ENCODE results near the gene MRPL28. TPM values are rescaled to one million over a fixed set of nuclear protein-coding genes. Genes with fewer than 3 reads are reported as not detected.

MRPL28 gene
- total and polyA plus RNA-seq, 7 experiments from 2014 or later, result 21.9 to 86.2 (median 31.4) TPM

GRCh38 chr16:320206-320605 lies 50.1 kb downstream of the MRPL28 start:
- Histone ChIP-seq H3K4me1 (ENCODE audit: control insufficient read depth in 2 of 2, insufficient read depth in 2 of 2, low read length in 2 of 2) (peaks cover 25 to 40% of the 10 kb centered on the region in 2 donors), H3K27me3 (ENCODE audit: control insufficient read depth in 2 of 2, insufficient read depth in 2 of 2, low read length in 2 of 2) (no peaks in the 10 kb centered on the region), H3K36me3 (ENCODE audit: control insufficient read depth in 2 of 3, insufficient read depth in 3 of 3, low read length in 3 of 3) (peaks cover 0 to 27% (median 12%) of the 10 kb centered on the region in 3 experiments), H3K4me3 (ENCODE audit: low read length) (no peak overlapping the region), H3K27ac (ENCODE audit: low read depth, low read length) (peak overlapping the region; percentile 20), H3K9me3 (ENCODE audit: control insufficient read depth in 2 of 3, low read length in 3 of 3) (no peaks in the 10 kb centered on the region)
- Mint-ChIP-seq H3K4me1 (peaks cover 36 to 83% (median 66%) of the 10 kb centered on the region in 7 donors), H3K27me3 (no peaks in the 10 kb centered on the region), H3K4me3 (peak overlapping the region in 8 of 10 donors; percentile 1 to 61 (median 44)), H3K36me3 (peaks cover 0 to 21% (median 9%) of the 10 kb centered on the region in 5 donors), H3K9me3 (peaks cover 0 to 5% (median 0%) of the 10 kb centered on the region in 11 donors), H3K27ac (peak overlapping the region; percentile 45 to 93 (median 76))
- intact Hi-C loops (cut with micrococcal nuclease), result no loop called here
- CTCF ChIA-PET, result interaction anchor here (0.6 kb wide), 1 partner anchor 90 kb away, joined by 3 read pairs; no protein-coding TSS in a partner anchor
- POLR2A ChIA-PET, result no interaction called here
- DNase-seq (no peak), ATAC-seq (no peak)

DNA sequence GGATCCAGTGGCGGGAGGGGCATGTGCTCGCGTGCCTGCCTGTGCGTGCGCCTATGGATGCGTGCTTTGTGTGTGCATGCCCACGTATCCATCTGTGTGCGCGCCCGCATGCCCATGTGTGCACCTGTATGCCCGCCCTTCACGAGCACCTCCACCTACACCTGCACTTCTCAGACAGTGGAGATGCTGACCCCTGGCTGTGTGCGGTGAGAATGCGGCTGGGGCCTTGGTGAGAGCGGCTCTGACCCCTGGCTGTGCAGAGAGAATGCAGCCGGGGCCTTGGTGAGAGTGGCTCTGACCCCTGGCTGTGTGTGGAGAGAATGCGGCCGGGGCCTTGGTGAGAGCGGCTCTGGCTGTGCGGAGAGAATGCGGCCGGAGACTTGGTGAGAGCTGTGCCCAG lies 51.7 kb downstream of the MRPL28 start:
- no peaks in the 10 kb centered on the region for H3K9me3 ChIP-seq (ENCODE audit: control insufficient read depth in 2 of 3, low read length in 3 of 3)
- ATAC-seq (no peak), DNase-seq (no peak)
- H3K4me1 Mint-ChIP-seq, result peaks cover 23 to 76% (median 53%) of the 10 kb centered on the region in 7 donors
- H3K27ac Mint-ChIP-seq, result peak overlapping the region in 5 of 9 donors; percentile 29 to 91 (median 74)
- ChIA-PET CTCF (interaction anchor here (1.1 kb wide), 1 partner anchor 83 kb away, joined by 3 read pairs; no protein-coding TSS in a partner anchor), POLR2A (no interaction called here)
- H3K36me3 ChIP-seq (ENCODE audit: control insufficient read depth in 2 of 3, insufficient read depth in 3 of 3, low read length in 3 of 3), result peaks cover 5 to 41% (median 20%) of the 10 kb centered on the region in 3 experiments
- H3K4me1 ChIP-seq (ENCODE audit: control insufficient read depth in 2 of 2, insufficient read depth in 2 of 2, low read length in 2 of 2), result peaks cover 11 to 28% of the 10 kb centered on the region in 2 donors
- no peaks in the 10 kb centered on the region for H3K27me3 ChIP-seq (ENCODE audit: control insufficient read depth in 2 of 2, insufficient read depth in 2 of 2, low read length in 2 of 2)
- no peak overlapping the region for H3K27ac ChIP-seq (ENCODE audit: low read depth, low read length)
- peaks cover 0 to 2% (median 0%) of the 10 kb centered on the region in 11 donors for H3K9me3 Mint-ChIP-seq
- H3K36me3 Mint-ChIP-seq, result peaks cover 0 to 26% (median 9%) of the 10 kb centered on the region in 5 donors
- H3K4me3 Mint-ChIP-seq, result peak overlapping the region in 1 of 10 donors; percentile 4
- no peaks in the 10 kb centered on the region for H3K27me3 Mint-ChIP-seq
- intact Hi-C loops (cut with micrococcal nuclease), result no loop called here
- no peak overlapping the region for H3K4me3 ChIP-seq (ENCODE audit: low read length)

- Mint-ChIP-seq H3K27me3 (no peaks in the 10 kb centered on the region), H3K4me3 (peak overlapping the region in 1 of 10 donors; percentile 5), H3K27ac (peak overlapping the region in 3 of 9 donors; percentile 4 to 76 (median 39)), H3K9me3 (no peaks in the 10 kb centered on the region), H3K36me3 (peaks cover 0 to 29% (median 9%) of the 10 kb centered on the region in 5 donors), H3K4me1 (peaks cover 20 to 71% (median 47%) of the 10 kb centered on the region in 7 donors)
- Histone ChIP-seq H3K9me3 (ENCODE audit: control insufficient read depth in 2 of 3, low read length in 3 of 3) (no peaks in the 10 kb centered on the region), H3K4me3 (ENCODE audit: low read length) (no peak overlapping the region), H3K27me3 (ENCODE audit: control insufficient read depth in 2 of 2, insufficient read depth in 2 of 2, low read length in 2 of 2) (no peaks in the 10 kb centered on the region), H3K4me1 (ENCODE audit: control insufficient read depth in 2 of 2, insufficient read depth in 2 of 2, low read length in 2 of 2) (peaks cover 8 to 27% of the 10 kb centered on the region in 2 donors), H3K27ac (ENCODE audit: low read depth, low read length) (no peak overlapping the region), H3K36me3 (ENCODE audit: control insufficient read depth in 2 of 3, insufficient read depth in 3 of 3, low read length in 3 of 3) (peaks cover 5 to 51% (median 20%) of the 10 kb centered on the region in 3 experiments)
- POLR2A ChIA-PET, result no interaction called here
- CTCF ChIA-PET, result interaction anchor here (0.8 kb wide), 1 partner anchor 45 kb away, joined by 3 read pairs; no protein-coding TSS in a partner anchor
- intact Hi-C loops (cut with micrococcal nuclease), result no loop called here
- DNase-seq (no peak), ATAC-seq (no peak)
Observed at GRCh38 chr16:317583-317982, 52.8 kb downstream of the MRPL28 start.

Other genes starting within 250 kb of the MRPL28 start
- gene NPRL3, start 231.9 kb downstream of the MRPL28 start, total RNA-seq, result 10 to 100 TPM; 33.7 to 53.1 (median 38.0) TPM
- gene NPRL3, start 231.9 kb downstream of the MRPL28 start, polyA plus RNA-seq, result 10 to 100 TPM in 1 of 2 donors, 1 to 10 TPM in 1; 9.9 to 19.6 TPM
- not detected for gene HBZ, start 217.9 kb downstream of the MRPL28 start, total RNA-seq
- not detected for gene HBZ, start 217.9 kb downstream of the MRPL28 start, polyA plus RNA-seq
- gene HBM, start 204.6 kb downstream of the MRPL28 start, total RNA-seq, result not detected
- not detected for gene HBM, start 204.6 kb downstream of the MRPL28 start, polyA plus RNA-seq
- gene HBA2, start 197.7 kb downstream of the MRPL28 start, total RNA-seq, result 10 to 100 TPM in 1 of 5 experiments, 1 to 10 TPM in 1, under 1 TPM in 1, not detected in 2; 0.68 to 10.4 (median 1.1) TPM
- gene HBA2, start 197.7 kb downstream of the MRPL28 start, polyA plus RNA-seq, result under 1 TPM in 1 of 2 donors, not detected in 1; 0.63 TPM
- 10 to 100 TPM in 1 of 5 experiments, 1 to 10 TPM in 2, not detected in 2; 1.1 to 33.5 (median 2.2) TPM for gene HBA1, start 193.9 kb downstream of the MRPL28 start, total RNA-seq
- not detected for gene HBA1, start 193.9 kb downstream of the MRPL28 start, polyA plus RNA-seq
- gene HBQ1, start 190.1 kb downstream of the MRPL28 start, total RNA-seq, result not detected
- not detected for gene HBQ1, start 190.1 kb downstream of the MRPL28 start, polyA plus RNA-seq
- gene LUC7L, start 141.1 kb downstream of the MRPL28 start, total RNA-seq, result 100 to 1,000 TPM in 4 of 5 experiments, 10 to 100 TPM in 1; 64.7 to 177 (median 154) TPM
- 10 to 100 TPM in 1 of 2 donors, 1 to 10 TPM in 1; 6.9 to 16.3 TPM for gene LUC7L, start 141.1 kb downstream of the MRPL28 start, polyA plus RNA-seq
- gene FAM234A, start 135.7 kb downstream of the MRPL28 start, total RNA-seq, result 10 to 100 TPM; 30.4 to 43.9 (median 32.9) TPM
- 10 to 100 TPM; 31.3 to 42.2 TPM for gene FAM234A, start 135.7 kb downstream of the MRPL28 start, polyA plus RNA-seq
- under 1 TPM in 2 of 5 experiments, not detected in 3; 0.17 to 0.22 TPM for gene RGS11, start 94.6 kb downstream of the MRPL28 start, total RNA-seq
- gene RGS11, start 94.6 kb downstream of the MRPL28 start, polyA plus RNA-seq, result not detected
- 1 to 10 TPM in 3 of 5 experiments, not detected in 2; 1.2 to 2.1 (median 1.4) TPM for gene ARHGDIG, start 89.9 kb downstream of the MRPL28 start, total RNA-seq
- gene ARHGDIG, start 89.9 kb downstream of the MRPL28 start, polyA plus RNA-seq, result not detected
- gene PDIA2, start 87.4 kb downstream of the MRPL28 start, total RNA-seq, result under 1 TPM in 1 of 5 experiments, not detected in 4; 0.42 TPM
- gene PDIA2, start 87.4 kb downstream of the MRPL28 start, polyA plus RNA-seq, result not detected
- 10 to 100 TPM; 25.6 to 45.9 (median 37.5) TPM for gene AXIN1, start 17.8 kb downstream of the MRPL28 start, total RNA-seq
- gene AXIN1, start 17.8 kb downstream of the MRPL28 start, polyA plus RNA-seq, result 1 to 10 TPM; 1.2 to 2.5 TPM
- 100 to 1,000 TPM in 1 of 5 experiments, 10 to 100 TPM in 4; 32.2 to 107 (median 89.4) TPM for gene PGAP6, start 11.4 kb upstream of the MRPL28 start, total RNA-seq
- gene PGAP6, start 11.4 kb upstream of the MRPL28 start, polyA plus RNA-seq, result 10 to 100 TPM; 17.0 to 52.4 TPM
- gene NME4, start 26.7 kb upstream of the MRPL28 start, total RNA-seq, result 10 to 100 TPM; 40.2 to 58.1 (median 42.9) TPM
- 10 to 100 TPM; 76.7 to 88.6 TPM for gene NME4, start 26.7 kb upstream of the MRPL28 start, polyA plus RNA-seq
- gene DECR2, start 31.3 kb upstream of the MRPL28 start, total RNA-seq, result 10 to 100 TPM in 3 of 5 experiments, 1 to 10 TPM in 2; 7.9 to 13.8 (median 11.6) TPM
- gene DECR2, start 31.3 kb upstream of the MRPL28 start, polyA plus RNA-seq, result 1 to 10 TPM; 7.8 to 7.9 TPM
- 10 to 100 TPM; 37.9 to 53.0 (median 45.5) TPM for gene RAB11FIP3, start 55.1 kb upstream of the MRPL28 start, total RNA-seq
- gene RAB11FIP3, start 55.1 kb upstream of the MRPL28 start, polyA plus RNA-seq, result 1 to 10 TPM in 1 of 2 donors, under 1 TPM in 1; 0.71 to 4.0 TPM
- 10 to 100 TPM; 51.0 to 89.8 (median 55.6) TPM for gene CAPN15, start 157.2 kb upstream of the MRPL28 start, total RNA-seq
- 1 to 10 TPM; 3.2 to 7.5 TPM for gene CAPN15, start 157.2 kb upstream of the MRPL28 start, polyA plus RNA-seq
- gene PRR35, start 189.9 kb upstream of the MRPL28 start, total RNA-seq, result not detected
- not detected for gene PRR35, start 189.9 kb upstream of the MRPL28 start, polyA plus RNA-seq
- 1 to 10 TPM; 1.6 to 5.8 (median 3.2) TPM for gene NHLRC4, start 196.5 kb upstream of the MRPL28 start, total RNA-seq
- 1 to 10 TPM; 4.6 to 5.1 TPM for gene NHLRC4, start 196.5 kb upstream of the MRPL28 start, polyA plus RNA-seq
- 10 to 100 TPM; 27.1 to 63.0 (median 45.1) TPM for gene PIGQ, start 199.4 kb upstream of the MRPL28 start, total RNA-seq
- 10 to 100 TPM; 12.3 to 16.2 TPM for gene PIGQ, start 199.4 kb upstream of the MRPL28 start, polyA plus RNA-seq
- 10 to 100 TPM; 15.8 to 23.2 (median 17.8) TPM for gene RAB40C, start 219.5 kb upstream of the MRPL28 start, total RNA-seq
- 10 to 100 TPM in 1 of 2 donors, 1 to 10 TPM in 1; 7.9 to 17.5 TPM for gene RAB40C, start 219.5 kb upstream of the MRPL28 start, polyA plus RNA-seq